CD4-positive, alpha-beta T cell (primary cell): ENCODE results near the gene TMEM272. TPM values are rescaled to one million over a fixed set of nuclear protein-coding genes. Genes with fewer than 3 reads are reported as not detected.

Source experiments
- ATAC-seq: fragments of 200-7000 bp; cut with Tn5 transposase; one replicate; pipeline ENCODE4 v1.10.0; 2022; ENCODE audit warnings: mild to moderate bottlenecking; ENCODE audit not compliant: poor library complexity
- CTCF ChIA-PET: fragments of 350-600 bp; sonication (Branson Sonifier 250); formaldehyde crosslinking; loops from one replicate; lab custom pipeline; 2021; ENCODE audit warnings: antibody characterized with exemption, inconsistent platforms; lab: Charles Lee
- POLR2A ChIA-PET: fragments of 350-600 bp; sonication (Branson Sonifier 250); formaldehyde crosslinking; loops from one replicate; lab custom pipeline; 2021; ENCODE audit warnings: antibody characterized with exemption, inconsistent platforms; lab: Charles Lee
- DNase-seq, 14 experiments: peaks; one replicate each; pipeline ENCODE4 v3.0.0-alpha.2; 2013 to 2020; ENCODE audit warnings: mixed read lengths in 2 of 14
- H3K27ac ChIP-seq, 2 donors: one replicate each; pipeline versions ENCODE4 v1.5.1 to v1.7.0; 2013; ENCODE audit warnings: low read length in 2 of 2, low read depth in 1 of 2, mild to moderate bottlenecking in 1 of 2
- H3K27me3 ChIP-seq, 2 experiments: 1 replicate in 1 of 2; 2 replicates in 1 of 2; pipeline versions ENCODE4 v1.6.1 to v1.7.0; 2013; ENCODE audit warnings: low read length in 2 of 2, control low read depth in 1 of 2, mild to moderate bottlenecking in 1 of 2, moderate library complexity in 1 of 2; ENCODE audit not compliant: insufficient read depth in 2 of 2, control insufficient read depth in 1 of 2
- H3K36me3 ChIP-seq: one replicate; pipeline ENCODE4 v1.6.1; 2013; ENCODE audit warnings: low read length, control low read depth; ENCODE audit not compliant: insufficient read depth
- H3K4me1 ChIP-seq: one replicate; pipeline ENCODE4 v1.6.1; 2013; ENCODE audit warnings: low read length, control low read depth; ENCODE audit not compliant: insufficient read depth
- H3K4me3 ChIP-seq: one replicate; pipeline ENCODE4 v1.5.1; 2013; ENCODE audit warnings: mild to moderate bottlenecking, low read length, moderate library complexity
- H3K9me3 ChIP-seq, 2 experiments: 1 replicate in 1 of 2; 2 replicates in 1 of 2; pipeline versions ENCODE4 v1.6.1 to v1.7.0; 2013; ENCODE audit warnings: low read length in 2 of 2, mild to moderate bottlenecking in 2 of 2, control low read depth in 1 of 2, moderate library complexity in 1 of 2; ENCODE audit not compliant: control insufficient read depth in 1 of 2, insufficient read depth in 1 of 2
- H3K27ac Mint-ChIP-seq: one replicate; pipeline ENCODE4 v1.8.0; 2020; ENCODE audit warnings: mixed read lengths
- H3K27me3 Mint-ChIP-seq: one replicate; pipeline ENCODE4 v1.8.0; 2021; ENCODE audit warnings: mixed read lengths
- H3K36me3 Mint-ChIP-seq: one replicate; pipeline ENCODE4 v1.8.0; 2021; ENCODE audit warnings: low read depth, mixed read lengths
- H3K4me1 Mint-ChIP-seq: one replicate; pipeline ENCODE4 v1.8.0; 2021; ENCODE audit warnings: low read depth, mixed read lengths
- H3K4me3 Mint-ChIP-seq: one replicate; pipeline ENCODE4 v1.8.0; 2020; ENCODE audit warnings: mild to moderate bottlenecking, mixed read lengths
- H3K9me3 Mint-ChIP-seq: one replicate; pipeline ENCODE4 v1.8.0; 2020; ENCODE audit warnings: mixed read lengths
- CTCF ChIP-seq: fragments of 200-600 bp; IDR thresholded peaks from one replicate; pipeline ENCODE4 v1.8.0; 2022; ENCODE audit warnings: antibody characterized with exemption, mild to moderate bottlenecking
- intact Hi-C, 2 experiments: fragments of 100-400 bp; cut with DNase I in 1 of 2; cut with micrococcal nuclease in 1 of 2; formaldehyde crosslinking; loops; one replicate each; pipeline versions ENCODE4 v1.15.1 to v1.9.0; 2023 to 2025; cut with DNase I, micrococcal nuclease
- total RNA-seq, 174 experiments: library from RNA in 2 of 174; stranded (reverse) in 2 of 174; gene quantifications; one replicate each; pipeline ENCODE4 v1.2.3 and lab custom pipeline; 2021 to 2026

Gene TMEM272
- total RNA-seq, 2 experiments from 2014 or later: 2.7 to 2.8 TPM

- Histone ChIP-seq H3K36me3 (no peaks in the 10 kb centered on the region), H3K9me3 (no peaks in the 10 kb centered on the region), H3K4me3 (no peak overlapping the region), H3K4me1 (no peaks in the 10 kb centered on the region), H3K27me3 (no peaks in the 10 kb centered on the region), H3K27ac (no peak overlapping the region)
- ATAC-seq (no peak), DNase-seq (no peak)
- Mint-ChIP-seq H3K4me1 (peaks cover 7% of the 10 kb centered on the region), H3K4me3 (no peak overlapping the region), H3K36me3 (no peaks in the 10 kb centered on the region), H3K9me3 (no peaks in the 10 kb centered on the region), H3K27me3 (peaks cover 4% of the 10 kb centered on the region), H3K27ac (no peak overlapping the region)
- POLR2A ChIA-PET: no interaction called here
- intact Hi-C loops: no loop called here
- no peak for TF ChIP-seq CTCF
- CTCF ChIA-PET: no interaction called here
These were observed 20.9 kb upstream of the TMEM272 start for GRCh38 chr13:51865838-51866237.

GRCh38 chr13:51862957-51863356 lies 18.0 kb upstream of the TMEM272 start:
- no peak overlapping the region for H3K27ac Mint-ChIP-seq
- H3K4me1 ChIP-seq: no peaks in the 10 kb centered on the region
- no peaks in the 10 kb centered on the region for H3K36me3 ChIP-seq
- peaks cover 4% of the 10 kb centered on the region for H3K27me3 Mint-ChIP-seq
- ChIA-PET POLR2A (interaction anchor here (0.7 kb wide), 1 partner anchor 409 kb away, joined by 3 read pairs; no protein-coding TSS in a partner anchor), CTCF (no interaction called here)
- no peak overlapping the region for H3K4me3 Mint-ChIP-seq
- no peaks in the 10 kb centered on the region for H3K27me3 ChIP-seq
- no peaks in the 10 kb centered on the region for H3K36me3 Mint-ChIP-seq
- H3K27ac ChIP-seq: no peak overlapping the region
- no peak for TF ChIP-seq CTCF
- H3K9me3 ChIP-seq: no peaks in the 10 kb centered on the region
- peaks cover 7% of the 10 kb centered on the region for H3K4me1 Mint-ChIP-seq
- H3K9me3 Mint-ChIP-seq: no peaks in the 10 kb centered on the region
- H3K4me3 ChIP-seq: no peak overlapping the region
- intact Hi-C loops: no loop called here
- DNase-seq (no peak), ATAC-seq (no peak)

- CTCF ChIA-PET: no interaction called here
- H3K27ac ChIP-seq: no peak within 1 kb of the TSS
- Mint-ChIP-seq H3K4me1 (peaks cover 7% of the 10 kb centered on the region), H3K27ac (no peak within 1 kb of the TSS), H3K9me3 (no peaks in the 10 kb centered on the region), H3K27me3 (no peaks in the 10 kb centered on the region), H3K4me3 (no peak within 1 kb of the TSS), H3K36me3 (no peaks in the 10 kb centered on the region)
- H3K27me3 ChIP-seq: no peaks in the 10 kb centered on the region
- intact Hi-C loops: no loop called here
- H3K4me1 ChIP-seq: no peaks in the 10 kb centered on the region
- ATAC-seq (no peak), DNase-seq (no peak)
- H3K36me3 ChIP-seq: no peaks in the 10 kb centered on the region
- H3K4me3 ChIP-seq: no peak within 1 kb of the TSS
- TF ChIP-seq CTCF: no peak
- H3K9me3 ChIP-seq: no peaks in the 10 kb centered on the region
- POLR2A ChIA-PET: interaction anchor here (0.7 kb wide), 1 partner anchor 408 kb away, joined by 3 read pairs; no protein-coding TSS in a partner anchor
These were observed 16.8 kb upstream of the TMEM272 start, which contains the start of gene CCDC70 for GRCh38 chr13:51861723-51862300. Gene CCDC70 (plus strand): TSS chr13:51861969. CDS start chr13:51865412, 3,443 bp downstream.
